Suppressor macrophage treated with lipopolysaccharide for 1 hour (primary cell): ENCODE results near the gene ARHGAP25.
A peak's percentile ranks its signal among the peaks of the same experiment; 100 is the strongest.

Source experiments
- DNase-seq, 3 donors: peaks; one replicate each; pipeline ENCODE4 v3.0.0-alpha.2; 2020 to 2022

The ARHGAP25 gene

DNA sequence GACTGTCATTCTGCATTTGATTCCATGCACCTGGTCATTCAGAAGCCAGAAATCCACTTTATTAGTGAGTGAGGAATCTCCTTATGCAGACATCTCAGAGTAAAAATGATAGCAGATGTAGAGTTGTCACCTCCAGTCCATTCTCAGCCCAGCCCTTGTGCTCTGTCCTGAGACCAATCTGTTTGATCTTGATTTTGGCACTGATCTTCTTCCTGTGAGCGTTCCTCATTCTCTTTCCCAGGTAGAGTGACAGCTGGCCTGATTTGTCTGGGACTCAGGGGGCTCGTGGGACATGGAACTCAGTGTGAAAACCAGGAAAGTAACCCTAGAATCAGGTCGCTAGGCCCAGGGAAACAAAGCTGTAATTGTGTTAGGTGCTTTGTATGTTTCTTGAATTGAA lies 8.9 kb downstream of the ARHGAP25 start:
- DNase-seq, result no peak

DNA sequence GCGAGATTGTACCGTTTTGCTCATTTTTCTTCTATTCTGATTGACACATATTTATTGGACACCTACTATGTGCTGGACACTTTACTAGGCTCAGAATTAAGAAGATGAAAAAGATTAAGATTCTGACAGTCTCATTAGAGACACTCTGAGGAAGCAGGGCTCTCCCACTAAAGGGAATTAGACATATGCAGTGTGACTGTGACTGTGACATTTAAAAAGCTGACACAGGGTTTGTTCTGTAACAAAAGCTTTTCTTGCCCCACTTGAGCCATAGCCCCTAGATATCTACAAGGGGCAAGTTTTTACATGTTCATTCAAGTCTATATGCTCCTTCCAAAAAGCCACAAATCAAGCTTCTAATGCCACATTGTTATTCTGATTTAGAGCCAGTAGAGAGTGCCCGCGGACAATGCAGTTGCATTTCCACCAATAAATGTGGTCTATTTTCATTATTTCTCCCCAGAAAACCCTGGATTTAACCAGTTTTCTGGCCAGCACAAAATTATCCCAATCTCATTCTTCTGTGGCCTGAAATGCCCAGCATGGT lies 9.8 kb downstream of the ARHGAP25 start:
- peak; percentile 53 to 74 (median 74) for DNase-seq

DNA sequence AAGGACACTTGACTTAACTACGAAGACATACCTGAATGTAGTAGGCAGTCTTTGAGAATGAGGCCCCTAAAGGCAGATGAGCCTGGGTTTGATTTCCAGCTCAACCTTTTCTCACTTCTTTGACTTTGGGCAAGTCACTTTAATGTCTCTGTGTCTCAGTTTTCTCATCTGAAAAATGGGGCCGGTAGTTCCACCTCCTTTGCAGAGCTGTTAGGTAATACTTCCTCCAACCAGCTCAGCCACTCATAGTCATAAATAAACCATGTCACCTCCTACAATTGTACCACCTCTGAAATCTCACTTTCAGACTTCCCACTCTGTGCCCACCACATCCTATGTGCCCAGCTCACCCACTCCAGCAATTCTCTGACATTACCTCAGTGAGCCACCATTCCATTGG lies 10.4 kb downstream of the ARHGAP25 start:
- peak; percentile 50 to 60 (median 52) for DNase-seq

DNA sequence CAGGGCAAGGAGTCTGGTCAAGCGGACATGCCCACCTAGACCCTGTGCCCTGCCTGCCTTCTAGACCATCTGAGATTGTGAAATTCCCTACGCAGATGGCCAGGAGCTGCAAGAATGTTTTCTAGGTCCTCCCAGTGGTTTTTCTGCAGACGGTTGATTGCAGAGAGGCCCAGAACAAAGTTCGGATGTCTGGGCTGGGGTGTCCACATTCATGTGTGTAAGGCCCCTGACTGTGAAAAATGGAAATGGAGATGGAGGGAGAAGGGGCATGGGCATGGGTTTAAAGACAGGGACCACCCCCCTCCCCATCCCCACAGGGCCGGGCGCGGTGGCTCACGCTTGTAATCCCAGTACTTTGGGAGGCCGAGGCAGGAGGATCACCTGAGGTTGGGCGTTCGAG lies 11.8 kb downstream of the ARHGAP25 start:
- no peak for DNase-seq

DNA sequence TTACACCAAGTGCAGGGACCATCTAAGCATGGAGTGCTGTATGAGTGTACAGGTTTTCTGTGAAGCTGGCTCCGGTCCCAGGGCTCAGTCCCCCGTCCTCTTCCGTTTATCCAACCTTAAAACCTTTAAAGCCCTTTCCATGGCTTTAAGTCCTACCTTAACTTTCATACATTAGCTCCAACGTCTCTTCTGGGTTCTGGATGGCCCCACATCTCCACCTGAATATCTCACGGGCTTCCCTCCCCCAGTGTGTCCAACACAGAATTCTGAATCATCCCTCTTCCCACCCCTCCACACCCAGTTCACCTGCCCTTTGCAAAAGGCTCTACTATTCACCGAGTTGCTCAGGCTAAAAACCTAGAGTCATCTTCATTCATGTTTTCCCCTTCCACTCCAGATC lies 12.8 kb downstream of the ARHGAP25 start:
- DNase-seq, result no peak

DNA sequence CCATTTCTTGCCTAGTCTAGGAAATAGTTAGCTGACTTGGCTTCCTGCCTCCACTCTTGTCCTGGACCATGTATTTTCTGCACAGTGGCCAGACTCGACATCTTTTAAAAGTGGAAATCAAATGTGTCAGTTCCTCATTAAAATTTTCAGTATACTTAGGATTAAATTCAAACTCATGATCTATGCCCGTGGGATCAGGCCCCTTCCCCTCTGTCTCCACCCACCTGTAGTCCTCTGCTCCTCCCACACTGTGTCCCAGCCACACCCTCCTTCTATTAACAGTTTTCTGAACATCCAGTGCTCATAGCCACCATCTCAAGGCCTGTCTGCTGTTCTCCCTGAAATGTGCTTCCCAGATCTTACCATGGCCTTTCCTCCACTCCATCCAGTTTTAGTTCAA lies 13.3 kb downstream of the ARHGAP25 start:
- DNase-seq, result no peak

DNA sequence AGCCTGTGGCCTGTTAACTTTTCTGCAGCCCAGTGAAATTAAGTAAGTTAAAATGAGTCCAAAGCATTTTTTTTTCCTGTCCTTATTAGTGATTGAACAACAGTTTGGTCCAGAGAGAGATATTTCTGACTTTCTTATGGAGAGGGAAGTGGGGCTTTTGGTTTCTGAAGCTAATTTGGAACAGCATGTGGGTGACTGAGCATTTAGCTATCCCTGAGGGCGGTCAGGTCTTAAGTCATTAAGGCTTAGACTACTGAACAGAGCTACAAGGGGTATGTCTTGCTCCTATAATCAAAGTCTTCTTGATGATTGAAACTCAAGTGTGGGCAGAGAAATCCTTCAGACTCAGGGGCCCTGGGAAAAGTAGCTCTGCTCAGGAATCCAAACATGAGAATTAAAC lies 14.0 kb downstream of the ARHGAP25 start:
- DNase-seq, result peak; percentile 64 to 74 (median 67)

DNA sequence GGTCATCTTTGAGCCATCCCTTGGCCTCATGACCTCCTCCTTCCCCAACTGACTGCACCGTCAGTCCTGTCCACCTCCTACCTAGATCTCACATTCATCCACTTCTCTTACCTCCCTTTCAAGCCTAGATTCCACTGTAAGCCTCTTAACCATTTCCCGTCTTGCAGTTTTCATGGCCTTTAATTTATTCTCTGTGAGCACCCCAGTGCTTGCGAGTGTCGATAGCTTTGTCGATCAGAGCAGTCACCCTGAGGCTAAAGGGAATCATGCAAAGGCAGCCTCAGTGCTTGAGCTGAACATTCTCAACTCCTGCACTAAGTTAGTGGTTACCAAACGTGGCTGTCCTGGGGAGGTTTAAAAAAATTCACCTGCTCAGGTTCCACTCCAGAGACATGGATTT lies 14.7 kb downstream of the ARHGAP25 start:
- no peak for DNase-seq

DNA sequence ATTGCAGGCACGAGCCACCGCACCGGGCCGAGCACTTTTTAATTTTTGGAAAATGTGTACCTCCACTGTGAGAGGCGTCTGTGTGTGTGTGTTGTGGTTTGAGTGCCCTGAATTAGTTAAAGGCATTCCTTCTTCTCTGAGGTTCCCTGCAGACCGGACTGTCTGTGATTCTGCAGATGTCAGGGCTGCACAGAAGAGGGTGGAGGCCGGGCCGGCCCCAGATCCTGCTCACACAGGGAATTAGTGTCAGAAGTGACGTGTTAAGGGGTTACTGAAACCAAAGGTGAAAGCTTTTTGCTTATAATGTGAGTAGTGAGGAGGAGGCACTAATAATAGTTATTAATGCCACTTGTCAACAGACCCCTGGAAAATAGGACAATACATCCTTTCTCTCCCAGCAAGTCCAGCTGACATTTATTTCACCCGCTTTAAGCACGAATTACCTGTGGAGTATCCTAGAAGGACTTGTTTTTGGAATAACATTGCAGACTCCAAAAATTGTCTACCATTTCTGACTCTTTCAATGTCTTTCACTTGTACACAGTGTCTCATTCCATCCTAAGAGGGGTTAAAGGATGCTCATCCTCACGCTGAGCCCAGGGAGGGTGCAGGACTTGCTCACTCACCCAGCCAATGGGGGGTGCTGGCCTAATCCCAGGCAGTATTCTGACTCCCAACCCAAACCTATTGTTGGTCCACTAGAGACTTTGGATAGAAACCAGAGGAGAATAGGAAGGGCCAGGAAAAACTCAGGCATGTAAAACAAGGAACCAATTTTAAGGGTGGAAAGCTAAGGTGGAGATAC lies 16.2 kb downstream of the ARHGAP25 start:
- no peak for DNase-seq

DNA sequence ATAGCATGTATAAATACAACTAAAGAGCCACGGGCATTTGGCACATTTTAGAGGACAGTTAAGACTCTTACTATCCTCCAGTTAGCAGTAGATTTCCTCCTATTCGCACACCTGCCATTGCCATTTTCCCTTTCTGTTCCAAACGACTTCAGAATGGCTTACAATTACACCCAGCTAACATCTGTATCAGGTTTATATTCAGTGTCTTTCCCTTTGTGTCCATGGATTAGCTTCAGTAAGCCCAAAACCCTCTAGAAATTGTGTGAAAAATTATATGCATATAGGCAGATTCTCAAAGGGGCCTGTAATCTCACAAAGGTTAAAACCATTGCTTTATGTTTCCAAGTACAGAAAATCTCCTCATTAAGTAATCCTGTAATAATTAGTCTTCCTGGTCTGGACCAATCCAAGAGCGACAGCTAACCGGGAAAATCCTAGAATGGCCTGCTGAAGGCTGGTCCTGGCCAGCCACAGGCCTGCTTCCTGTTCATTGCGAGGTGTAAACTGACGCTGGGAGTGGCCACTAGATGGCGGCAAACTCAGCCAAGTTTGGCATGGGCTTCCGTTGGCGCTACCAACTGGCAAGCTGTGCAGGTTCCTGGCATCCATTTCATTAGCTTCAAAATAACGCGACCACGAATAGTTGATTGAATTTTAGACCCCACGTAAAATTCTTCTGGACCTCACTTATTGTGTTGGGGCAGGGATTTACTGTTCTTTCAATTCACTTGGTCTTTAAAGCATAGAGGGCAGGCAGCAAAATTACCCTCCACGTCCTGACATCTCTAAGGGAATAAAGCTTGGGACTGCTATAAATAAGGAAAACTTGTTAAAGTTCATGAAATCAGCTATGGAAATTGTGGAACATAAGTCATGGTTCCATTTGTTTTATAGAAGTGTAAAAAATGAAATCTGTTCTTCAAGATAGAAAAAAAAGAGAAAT lies 17.1 kb downstream of the ARHGAP25 start:
- DNase-seq, result peak; percentile 97 to 98 (median 97)

DNA sequence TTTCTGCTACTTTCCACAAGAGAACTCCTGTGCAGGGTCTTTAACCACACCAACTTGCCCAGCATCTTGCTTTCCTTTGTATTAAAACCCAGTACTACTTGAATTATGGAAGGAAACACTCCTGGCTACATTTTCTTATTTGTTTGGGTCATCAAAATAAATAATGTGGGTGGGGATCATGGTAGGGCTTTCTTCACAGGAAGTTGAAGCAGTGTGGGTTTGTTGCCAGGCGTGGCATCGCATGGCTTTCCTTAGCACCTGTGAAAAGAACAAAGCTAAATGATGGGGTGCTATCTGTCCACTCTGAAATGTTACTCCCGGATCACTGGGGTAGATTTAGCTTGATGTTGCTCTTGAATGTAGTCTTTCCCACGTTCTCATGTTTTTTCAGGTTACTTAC lies 18.7 kb downstream of the ARHGAP25 start:
- DNase-seq, result no peak

DNA sequence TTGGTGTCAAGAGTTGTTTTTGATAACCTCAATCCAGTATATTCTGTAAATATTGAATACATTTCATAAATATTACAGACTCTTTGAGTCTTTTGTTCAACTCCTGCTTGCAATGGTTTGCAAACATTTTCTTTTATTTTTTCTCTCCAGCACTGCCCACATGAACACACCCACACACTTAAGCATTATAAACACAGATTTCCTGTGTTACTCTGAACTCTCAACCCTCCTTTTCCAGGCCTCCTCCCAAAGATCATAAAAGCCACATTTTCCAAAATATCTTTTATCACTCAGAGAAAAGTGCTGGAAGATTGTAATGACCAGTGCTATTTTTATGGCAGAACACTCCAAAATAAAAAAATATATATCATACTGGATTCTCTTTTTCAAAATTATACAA lies 20.5 kb downstream of the ARHGAP25 start:
- DNase-seq, result no peak

DNA sequence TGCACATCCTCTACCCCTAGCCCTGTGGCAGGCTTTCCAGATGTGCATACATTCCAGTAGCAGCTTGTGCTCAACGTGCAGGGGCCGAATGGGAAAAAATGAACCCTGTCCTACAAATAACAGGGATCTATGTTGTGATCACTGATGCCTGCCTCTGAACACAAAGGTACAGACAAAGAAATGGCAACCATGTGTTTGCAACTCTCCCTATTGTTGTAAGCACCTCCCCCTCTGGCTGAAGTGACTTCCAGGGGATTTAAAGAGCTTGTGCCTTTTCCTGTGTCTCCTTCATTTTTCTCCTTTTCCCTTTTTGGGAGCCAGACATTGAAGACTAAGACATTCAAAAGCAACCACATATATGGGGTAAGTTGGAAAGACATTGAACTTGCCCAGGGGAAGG lies 21.6 kb downstream of the ARHGAP25 start:
- no peak for DNase-seq

DNA sequence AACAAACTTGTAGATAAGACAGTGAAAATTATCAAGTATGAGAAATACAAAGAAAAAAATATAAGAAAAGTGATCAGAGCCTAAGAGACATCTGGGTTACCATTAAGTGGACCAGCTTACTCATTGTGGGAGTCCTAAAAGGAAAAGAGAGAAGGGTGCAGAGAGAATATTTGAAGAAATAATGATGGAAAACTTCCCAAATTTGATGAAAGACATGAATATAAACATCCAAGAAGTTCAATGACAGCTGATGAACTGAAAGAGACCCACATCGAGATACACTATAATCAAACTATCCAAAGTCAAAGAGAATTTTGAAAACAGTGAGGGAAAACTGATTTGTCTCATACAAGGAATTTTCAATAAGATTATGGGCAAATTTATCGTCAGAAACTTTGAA lies 22.5 kb downstream of the ARHGAP25 start:
- DNase-seq, result no peak

DNA sequence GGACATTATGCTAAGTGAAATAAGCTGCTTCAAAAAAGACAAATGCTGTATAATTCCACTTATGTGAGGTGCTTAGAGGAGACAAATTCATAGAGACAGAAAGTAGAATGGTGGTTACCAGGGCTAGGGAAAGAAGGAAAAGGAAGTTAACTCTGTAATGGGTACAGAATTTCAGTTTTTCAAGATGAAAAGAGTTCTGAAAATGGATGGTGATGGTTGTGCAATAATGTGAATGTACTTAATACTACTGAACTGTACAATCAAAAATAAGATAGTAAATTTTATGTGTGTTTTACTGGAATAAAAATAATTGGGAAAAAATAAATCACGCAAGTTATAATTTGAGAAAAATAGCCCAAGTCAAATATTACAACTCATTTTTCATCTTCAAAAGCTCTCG lies 27.5 kb downstream of the ARHGAP25 start:
- peak in 1 of 3 donors; percentile 50 for DNase-seq

DNA sequence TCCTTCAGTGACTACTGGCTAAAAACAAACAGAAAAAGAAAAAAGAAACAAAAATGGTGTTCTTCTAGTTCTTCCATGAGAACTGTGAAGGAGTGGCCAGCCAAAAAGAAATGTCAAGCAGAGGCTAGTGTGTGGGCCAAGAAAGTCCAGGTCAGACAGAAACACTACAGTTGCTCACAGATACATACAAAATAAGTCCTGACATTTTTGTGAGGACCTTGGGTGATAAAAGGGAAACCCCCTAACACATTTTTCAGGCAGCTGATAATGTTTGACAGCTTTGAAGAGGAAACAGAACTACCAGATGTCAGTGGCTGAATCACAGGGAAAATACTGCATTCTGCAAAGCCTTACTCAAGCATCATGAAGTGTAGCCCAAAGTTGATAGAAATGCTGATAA lies 28.1 kb downstream of the ARHGAP25 start:
- peak; percentile 84 to 96 (median 93) for DNase-seq

DNA sequence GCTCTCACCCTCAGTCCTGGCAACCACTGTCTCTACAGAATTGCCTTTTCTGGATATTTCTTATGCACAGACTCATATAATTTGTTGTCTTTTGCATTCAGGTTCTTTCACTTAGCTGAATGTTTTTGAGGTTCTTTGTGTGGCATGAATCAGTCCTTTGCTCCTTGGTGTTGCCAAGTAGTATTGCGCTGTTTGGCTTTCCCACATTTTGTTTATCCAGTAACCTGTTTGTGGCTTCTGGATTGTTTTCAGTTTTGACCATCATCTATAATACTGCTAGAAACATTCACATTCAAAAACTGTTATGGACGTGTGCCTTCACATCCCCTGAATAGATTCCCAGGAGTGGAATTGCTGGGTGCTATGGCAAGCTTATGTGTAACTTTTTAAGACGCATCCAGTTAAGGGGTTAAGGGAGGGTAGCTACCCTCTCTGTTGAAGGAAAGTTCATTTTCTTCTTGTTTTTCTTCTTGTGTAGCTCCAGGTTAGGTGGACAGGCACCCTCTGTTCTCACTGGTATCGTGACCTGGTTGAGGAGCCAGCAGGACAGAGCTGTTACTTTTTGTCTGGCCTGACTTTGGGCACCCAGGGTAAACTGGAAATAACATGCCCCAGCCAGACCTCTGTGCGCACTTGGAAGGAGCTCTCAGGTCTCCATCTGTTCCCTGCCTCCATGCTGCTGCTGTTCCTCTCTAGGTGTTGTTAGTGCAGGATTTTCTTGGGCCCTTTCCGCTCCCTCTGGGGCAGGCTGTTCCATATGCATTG lies 29.6 kb downstream of the ARHGAP25 start:
- no peak for DNase-seq

DNA sequence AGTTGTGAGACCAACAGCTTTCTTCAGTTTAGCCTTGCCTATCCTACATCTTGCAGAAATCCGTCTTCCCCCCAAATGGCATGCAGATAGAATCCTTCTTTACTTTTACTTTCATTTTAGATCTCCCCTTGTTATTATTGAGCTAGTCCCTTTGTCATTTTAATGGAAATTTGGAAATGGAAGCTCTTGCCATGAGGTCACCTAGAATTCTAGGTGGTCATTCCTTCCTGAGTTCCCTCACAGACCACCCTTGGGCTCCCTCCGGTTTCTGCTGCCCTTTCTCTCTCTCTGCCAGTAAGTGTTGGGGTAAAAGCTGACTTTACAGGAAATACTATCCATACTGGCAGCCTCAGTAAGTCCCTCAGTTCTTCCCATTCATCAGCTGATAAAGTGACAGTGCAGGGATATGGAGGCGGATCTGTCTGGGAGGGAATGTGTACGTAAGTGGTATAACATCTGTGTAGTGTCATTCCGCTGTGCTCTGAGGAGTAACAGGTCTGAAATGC lies 30.2 kb downstream of the ARHGAP25 start:
- peak in 1 of 3 donors; percentile 60 for DNase-seq

DNA sequence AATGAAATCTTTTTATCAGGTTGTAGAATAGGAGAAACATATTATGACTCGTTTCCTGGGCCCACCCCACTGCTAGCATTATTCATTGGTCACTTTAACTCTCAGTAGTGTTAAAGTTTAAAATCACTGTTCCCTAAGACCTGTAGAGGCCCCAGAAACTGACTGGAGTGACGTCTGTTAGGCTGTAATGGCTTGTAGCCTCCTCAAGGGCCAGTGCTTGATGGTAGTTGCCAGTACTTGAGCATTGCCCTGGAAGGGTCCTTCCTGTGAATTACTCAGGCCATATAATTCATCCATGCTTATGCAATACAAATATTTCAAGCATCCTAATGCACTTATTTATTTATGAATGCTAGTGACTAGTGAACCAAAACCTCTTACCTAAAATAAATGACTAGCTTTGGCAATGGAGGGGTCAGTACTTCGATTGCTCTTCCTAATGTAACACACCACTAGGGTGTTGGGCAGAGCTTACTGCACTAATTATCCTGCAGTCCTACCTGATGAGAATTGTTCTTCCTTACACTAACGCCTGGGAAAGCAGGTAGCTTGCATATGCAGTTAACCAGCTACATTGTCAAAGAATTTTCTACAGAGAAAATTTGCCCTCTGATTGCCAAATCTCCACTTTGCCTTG lies 31.2 kb downstream of the ARHGAP25 start:
- DNase-seq, result peak in 2 of 3 donors; percentile 45 to 54

DNA sequence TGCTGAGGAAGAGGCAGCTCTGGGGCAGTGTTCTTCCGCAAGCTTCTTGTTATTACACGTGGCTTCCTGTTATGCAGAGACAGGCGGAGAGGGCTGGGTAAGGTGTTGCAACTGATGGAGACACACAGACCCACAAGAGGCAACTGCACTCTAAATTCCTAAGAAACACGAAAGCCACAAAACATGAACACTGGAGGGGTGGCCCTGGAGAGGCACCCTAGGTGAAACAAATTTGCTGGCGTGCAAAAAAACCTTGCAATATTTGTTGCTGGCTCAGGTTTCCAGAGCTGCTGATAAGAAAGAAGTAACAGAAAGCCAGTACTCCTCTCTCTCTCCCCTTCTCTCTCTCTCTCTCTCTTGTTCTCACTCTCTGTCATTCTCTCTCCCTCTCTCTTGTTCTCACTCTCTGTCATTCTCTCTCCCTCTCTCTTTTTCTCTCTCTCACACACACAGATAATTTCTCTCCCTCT lies 31.8 kb downstream of the ARHGAP25 start:
- DNase-seq, result peak; percentile 77 to 82 (median 80)

DNA sequence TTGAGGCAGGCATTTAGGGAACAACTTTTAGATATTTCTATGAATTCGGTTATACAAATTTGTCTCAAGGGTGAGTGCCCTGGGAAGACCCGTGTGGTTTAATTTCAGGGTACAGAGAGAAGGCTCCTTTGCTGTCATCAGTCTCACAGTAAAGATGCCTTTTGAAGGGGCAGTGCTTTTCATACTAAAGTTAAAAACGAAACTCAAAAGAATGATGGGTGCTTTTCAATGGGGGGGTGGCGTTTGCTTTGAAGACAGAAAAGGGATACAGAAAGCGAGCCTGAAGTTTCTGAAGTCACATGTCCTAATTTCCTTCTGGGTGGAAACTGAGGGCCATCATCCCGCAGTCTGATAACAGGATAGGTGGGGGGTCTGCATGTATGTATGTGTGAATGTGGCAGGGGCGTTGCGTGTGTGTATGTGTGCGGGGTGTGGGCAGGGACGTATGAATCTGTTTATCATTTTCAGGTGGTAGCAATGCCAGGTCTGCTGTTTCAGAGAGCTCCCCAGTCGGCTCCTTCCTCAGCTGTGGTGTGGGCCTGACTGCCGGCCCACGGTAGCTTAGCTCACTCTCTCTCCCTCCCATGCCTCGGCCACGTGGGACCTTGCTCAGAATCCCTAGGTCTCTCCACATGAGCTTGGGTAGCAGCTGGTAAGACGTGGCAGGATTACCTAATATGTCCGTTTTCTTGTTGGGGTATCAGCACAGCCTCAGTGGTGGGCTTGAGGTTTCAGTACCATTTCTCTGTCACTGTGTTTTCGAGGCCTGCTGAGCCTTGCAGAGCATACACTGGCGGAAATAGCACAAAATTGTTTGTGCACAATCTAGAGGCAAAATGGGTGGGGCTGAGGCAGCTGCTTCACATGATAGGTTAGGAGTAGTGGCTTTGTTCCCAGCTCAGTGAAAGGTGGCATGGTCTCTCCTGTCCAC lies 32.7 kb downstream of the ARHGAP25 start:
- peak; percentile 51 to 71 (median 62) for DNase-seq
